Germinal center (tissue), 1 donor: ENCODE data around the gene HDAC2.
A peak's percentile ranks its signal among the peaks of the same experiment; 100 is the strongest.
"Not testable (repeated sequence)": the region's sequence is repeated elsewhere in the genome, so short reads cannot be mapped to it uniquely, and the experiment has no call there.

Source experiments
- DNase-seq: peaks from one replicate; pipeline ENCODE4 v3.0.0; 2012; ENCODE audit warnings: mixed read lengths, low spot score

The HDAC2 gene

GRCh38 chr6:113971741-113972140, 793 bp upstream of the HDAC2 start:
- no peak for DNase-seq

DNA sequence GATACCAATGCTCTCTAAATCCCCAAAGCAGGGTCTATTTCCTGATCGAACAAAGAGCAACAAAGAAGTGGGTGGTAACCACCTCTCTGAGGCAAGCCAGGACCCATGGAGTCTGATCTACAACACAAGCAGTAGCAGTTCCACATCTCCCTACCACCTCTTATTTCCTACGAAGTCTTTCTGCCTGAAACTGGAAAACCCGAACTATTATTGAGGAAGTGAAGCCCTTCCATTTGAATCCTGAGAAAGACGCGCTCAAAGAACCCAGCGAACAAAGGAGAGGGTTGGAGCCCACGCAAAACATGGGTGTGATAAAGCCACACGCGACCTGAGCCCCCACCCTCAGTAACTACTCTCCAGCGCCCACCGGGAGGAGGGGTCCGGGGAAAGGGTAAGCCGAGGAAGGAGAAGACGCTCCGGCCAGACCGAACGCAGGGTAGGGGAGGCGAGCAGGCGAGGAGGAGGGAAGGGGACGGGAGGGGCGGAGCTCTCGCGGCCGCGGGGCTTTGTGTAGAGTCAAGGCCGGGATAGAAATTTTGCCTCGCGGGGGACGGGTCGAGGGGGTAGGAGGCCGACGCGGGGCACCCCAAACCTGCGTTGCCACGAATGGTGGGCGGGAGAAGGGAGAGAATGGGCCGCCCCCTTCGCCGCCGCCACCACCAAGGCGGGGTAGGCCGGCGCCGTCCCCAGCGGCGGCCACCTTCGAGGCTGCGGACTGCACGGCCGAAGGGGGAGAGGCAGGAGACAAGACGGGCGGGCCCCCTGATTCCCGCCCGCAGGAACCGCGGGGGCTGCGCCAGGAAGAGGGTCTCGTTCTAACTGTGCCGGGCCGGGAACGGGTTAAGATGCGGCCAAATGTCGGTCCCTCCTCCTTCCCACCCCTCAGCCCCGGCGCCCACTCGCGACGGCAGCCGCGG, 802 bp downstream of the HDAC2 start:
- DNase-seq: peak; percentile 38

- no peak for DNase-seq
Observed at GRCh38 chr6:113968472-113968871, 2.5 kb downstream of the HDAC2 start.

- no peak for DNase-seq
Observed at GRCh38 chr6:113967777-113968176, 3.2 kb downstream of the HDAC2 start.

- no peak for DNase-seq
Observed at GRCh38 chr6:113960795-113961194, 10.2 kb downstream of the HDAC2 start.

- no peak for DNase-seq
Observed at GRCh38 chr6:113959235-113959634, 11.7 kb downstream of the HDAC2 start.

- no peak for DNase-seq
Observed at GRCh38 chr6:113954653-113955052, 16.3 kb downstream of the HDAC2 start.

GRCh38 chr6:113953346-113953745, 17.6 kb downstream of the HDAC2 start:
- no peak for DNase-seq

GRCh38 chr6:113949499-113949898, 21.4 kb downstream of the HDAC2 start:
- DNase-seq: no peak

DNA sequence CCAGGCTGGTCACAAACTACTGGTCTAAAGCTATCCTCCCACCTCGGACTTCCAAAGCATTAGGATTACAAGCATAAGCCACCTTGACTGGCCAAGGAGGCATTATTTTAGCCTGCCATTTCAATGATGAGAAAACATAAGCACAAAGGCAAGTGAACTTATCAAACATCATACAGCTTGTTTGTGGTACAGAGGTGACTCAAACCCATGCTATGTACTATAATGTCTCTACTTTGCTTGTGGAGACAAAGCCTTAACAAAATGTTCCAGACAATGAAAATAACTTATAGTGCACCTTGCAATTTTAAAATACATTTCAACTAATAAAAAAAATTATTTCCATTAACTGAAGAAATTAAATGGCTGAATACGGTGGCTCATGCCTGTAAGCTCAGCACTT, 26.2 kb downstream of the HDAC2 start:
- no peak for DNase-seq

- no peak for DNase-seq
Observed at GRCh38 chr6:113939825-113940224, 31.1 kb downstream of the HDAC2 start.

DNA sequence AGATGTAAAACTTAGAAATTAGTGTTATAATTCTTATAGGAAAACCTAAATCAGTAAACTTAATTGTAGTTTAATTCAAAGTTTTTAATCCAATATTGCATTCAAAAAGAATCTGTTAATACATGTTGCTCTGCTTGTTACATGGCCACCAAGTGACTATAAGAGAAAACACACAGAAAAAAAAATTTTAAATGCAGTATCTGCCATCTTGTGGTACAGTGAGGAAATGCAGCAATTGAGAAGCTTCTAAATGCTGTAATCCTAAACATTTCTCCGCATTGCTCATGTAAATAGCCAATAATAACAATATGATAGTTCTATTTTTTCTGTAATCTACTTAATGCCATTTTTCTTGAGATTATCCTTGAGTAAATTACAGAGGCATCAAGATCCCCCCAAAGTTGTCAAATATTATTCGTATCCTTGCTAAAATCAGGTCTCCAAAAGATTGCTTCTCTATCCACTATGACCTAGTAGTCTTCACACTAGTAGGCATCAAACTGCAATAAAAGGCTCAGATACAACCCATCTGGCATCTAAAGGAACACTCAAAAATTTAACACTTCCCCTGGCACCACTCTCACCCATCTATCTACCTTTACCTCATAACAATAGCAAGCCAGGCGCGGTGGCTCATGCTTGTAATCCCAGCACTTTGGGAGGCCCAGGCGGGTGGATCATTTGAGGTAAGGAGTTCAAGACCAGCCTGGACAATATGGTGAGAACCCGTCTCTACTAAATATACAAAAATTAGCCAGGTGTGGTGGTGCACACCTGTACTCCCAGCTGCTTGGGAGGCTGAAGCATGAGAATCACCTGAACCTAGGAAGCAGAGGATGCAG, 34.6 kb downstream of the HDAC2 start:
- peak; percentile 40 for DNase-seq

DNA sequence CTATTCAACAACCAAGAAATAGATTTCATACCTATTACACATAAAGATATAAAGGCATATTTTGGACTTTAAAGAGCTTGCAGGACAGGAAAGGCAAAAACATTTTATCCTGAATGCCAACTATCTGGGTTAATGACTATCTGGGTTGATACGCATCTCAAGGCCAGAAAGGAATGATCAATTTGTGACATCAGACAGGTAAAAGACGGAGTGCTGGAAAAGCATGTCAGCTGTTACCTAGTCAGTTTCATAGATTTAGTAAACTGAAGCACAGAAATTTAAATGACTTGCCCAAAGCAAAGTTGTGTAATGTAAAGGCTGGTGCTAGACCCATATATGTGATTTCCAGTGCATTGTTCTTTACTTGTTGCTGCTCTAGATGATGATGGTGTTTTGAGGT, 36.8 kb downstream of the HDAC2 start:
- no peak for DNase-seq

DNA sequence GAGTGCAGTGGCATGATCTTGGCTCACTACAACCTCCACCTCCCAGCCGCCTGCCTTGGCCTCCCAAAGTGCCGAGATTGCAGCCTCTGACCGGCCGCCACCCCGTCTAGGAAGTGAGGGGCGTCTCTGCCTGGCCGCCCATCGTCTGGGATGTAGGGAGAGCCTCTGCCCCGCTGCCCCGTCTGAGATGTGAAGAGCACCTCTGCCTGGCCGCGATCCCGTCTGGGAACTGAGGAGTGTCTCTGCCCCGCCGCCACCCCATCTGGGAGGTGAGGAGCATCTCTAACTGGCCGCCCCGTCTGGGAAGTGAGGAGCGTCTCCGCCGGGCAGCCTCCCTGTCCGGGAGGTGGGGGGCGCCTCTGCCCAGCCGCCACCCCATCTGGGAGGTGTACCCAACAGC, 39.0 kb downstream of the HDAC2 start:
- DNase-seq: not testable (repeated sequence)

DNA sequence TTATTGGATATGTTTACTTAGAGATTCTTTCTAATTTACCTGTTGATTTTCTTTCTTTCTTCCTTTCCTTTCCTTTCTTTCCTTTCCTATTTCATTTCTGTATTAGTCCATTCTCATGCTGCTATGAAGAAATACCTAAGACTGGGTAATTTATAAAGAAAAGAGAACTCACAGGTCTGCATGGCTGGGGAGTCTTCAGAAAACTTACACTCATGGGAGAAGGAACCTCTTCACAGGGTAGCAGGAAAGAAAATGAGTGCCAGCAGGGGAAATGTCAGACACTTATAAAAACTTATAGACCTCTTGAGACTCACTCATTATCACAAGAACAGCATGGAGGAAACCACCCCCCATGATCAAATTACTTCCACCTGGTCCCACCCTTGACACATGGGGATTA, 40.8 kb downstream of the HDAC2 start:
- no peak for DNase-seq

- no peak for DNase-seq
Observed at GRCh38 chr6:113927001-113927400, 43.9 kb downstream of the HDAC2 start.

GRCh38 chr6:113925378-113925777, 45.6 kb downstream of the HDAC2 start:
- DNase-seq: no peak

- no peak for DNase-seq
Observed at GRCh38 chr6:113924312-113924723, 46.6 kb downstream of the HDAC2 start.

GRCh38 chr6:113923526-113923925, 47.4 kb downstream of the HDAC2 start:
- no peak for DNase-seq

GRCh38 chr6:113921299-113921904, 49.5 kb downstream of the HDAC2 start:
- DNase-seq: no peak

DNA sequence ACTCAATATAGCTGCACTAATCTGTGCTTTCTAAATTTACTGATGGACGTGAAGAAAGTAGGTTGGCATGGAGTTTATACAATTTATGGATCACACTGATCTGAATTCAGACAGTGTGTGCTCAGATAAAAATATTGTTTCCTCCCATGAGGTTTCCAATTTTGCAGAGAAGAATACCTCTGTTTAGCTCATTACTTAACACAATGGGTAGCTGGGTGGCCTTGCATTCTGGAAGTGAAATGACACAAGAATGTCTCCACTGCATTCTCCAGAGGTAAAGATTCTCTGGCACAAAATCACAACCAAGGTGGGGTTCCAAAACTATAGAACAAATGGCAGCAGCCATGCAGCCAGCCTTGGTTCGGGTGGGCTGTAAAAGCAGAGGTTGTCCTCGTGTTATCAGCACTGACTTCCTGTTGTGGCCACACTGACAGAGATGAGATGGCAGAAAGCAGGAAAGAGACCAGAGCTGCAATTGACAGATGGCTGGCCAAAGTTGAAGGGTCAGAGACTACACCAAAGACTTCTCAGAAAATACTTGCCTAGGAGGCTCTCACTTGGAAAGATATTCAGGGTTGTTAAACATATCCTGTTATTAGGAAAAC, 50.2 kb downstream of the HDAC2 start:
- DNase-seq: no peak

DNA sequence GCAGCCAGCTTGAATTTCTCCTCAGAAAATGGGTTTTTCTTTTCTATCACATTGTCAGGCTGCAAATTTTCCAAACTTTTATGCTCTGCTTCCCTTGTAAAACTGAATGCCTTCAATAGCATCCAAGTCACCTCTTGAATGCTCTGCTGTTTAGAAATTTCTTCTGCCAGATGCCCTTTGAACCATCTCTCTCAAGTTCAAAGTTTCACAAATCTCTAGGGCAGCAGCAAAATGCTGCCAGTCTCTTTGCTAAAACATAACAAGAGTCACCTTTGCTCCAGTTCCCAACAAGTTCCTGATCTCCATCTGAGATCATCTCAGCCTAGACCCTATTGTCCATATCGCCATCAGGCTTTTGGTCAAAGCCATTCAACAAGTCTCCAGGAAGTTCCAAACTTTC, 60.7 kb downstream of the HDAC2 start:
- DNase-seq: not testable (repeated sequence)
